Gastrocnemius medialis (tissue), 4 donors: ENCODE results near the gene MPP2. TPM values are rescaled to one million over a fixed set of nuclear protein-coding genes. Genes with fewer than 3 reads are reported as not detected.
"Not testable (repeated sequence)": the region's sequence is repeated elsewhere in the genome, so short reads cannot be mapped to it uniquely, and the experiment has no call there.

ENCODE experiments used
- ATAC-seq, 2 donors: fragments of 150-250 bp; one replicate each; pipeline ENCODE4 v1.9.1; 2016
- DNase-seq, 2 donors: peaks; one replicate each; pipeline ENCODE4 v3.0.0-alpha.2; 2019
- H3K27ac ChIP-seq, 4 donors: fragments of 200-600 bp; sonication (generic); 1 replicate in 1 of 4; 2 replicates in 3 of 4; pipeline ENCODE4 v1.5.1; 2016 to 2018; ENCODE audit warnings: mild to moderate bottlenecking in 2 of 4, moderate library complexity in 1 of 4
- H3K27me3 ChIP-seq, 3 donors: fragments of 200-600 bp; sonication (generic) in 2 of 3; 1 replicate in 1 of 3; 2 replicates in 2 of 3; pipeline versions ENCODE4 v1.5.1 to v1.6.0; 2016 to 2019; ENCODE audit warnings: mild to moderate bottlenecking in 1 of 3, moderate library complexity in 1 of 3
- H3K36me3 ChIP-seq, 2 donors: fragments of 200-600 bp; sonication (generic) in 1 of 2; one replicate each; pipeline ENCODE4 v1.5.1; 2017 to 2018
- H3K4me1 ChIP-seq, 2 donors: fragments of 200-600 bp; sonication (generic) in 1 of 2; one replicate each; pipeline ENCODE4 v1.5.1; 2016 to 2017; ENCODE audit warnings: mild to moderate bottlenecking in 2 of 2
- H3K4me3 ChIP-seq, 4 donors: fragments of 200-600 bp; sonication (generic) in 3 of 4; 1 replicate in 1 of 4; 2 replicates in 3 of 4; pipeline ENCODE4 v1.5.1; 2016 to 2019; ENCODE audit warnings: mild to moderate bottlenecking in 2 of 4
- H3K9me3 ChIP-seq, 3 donors: fragments of 200-600 bp; sonication (generic) in 2 of 3; 1 replicate in 1 of 3; 2 replicates in 2 of 3; pipeline ENCODE4 v1.5.1; 2016 to 2019
- CTCF ChIP-seq, 5 experiments: fragments of 450-650 bp in 3 of 5; fragments of 200-600 bp in 2 of 5; sonication (generic) in 2 of 5; IDR thresholded peaks in 4 of 5; conservative IDR thresholded peaks in 1 of 5; 1 replicate in 4 of 5; 2 replicates in 1 of 5; pipeline ENCODE4 v1.5.1; 2016 to 2019; ENCODE audit warnings: antibody characterized with exemption in 5 of 5, mild to moderate bottlenecking in 3 of 5, moderate library complexity in 3 of 5
- POLR2A ChIP-seq, 2 donors: fragments of 450-650 bp; IDR thresholded peaks; one replicate each; pipeline ENCODE4 v1.6.1; 2017; ENCODE audit warnings: antibody characterized with exemption in 2 of 2, mild to moderate bottlenecking in 2 of 2, moderate library complexity in 2 of 2
- in situ Hi-C, 4 donors: fragments of 200-750 bp; cut with MboI; loops; one replicate each; pipeline versions ENCODE4 v1.15.0 to v1.8.0; 2017; ENCODE audit warnings: low sequenced_read_pairs in 4 of 4
- intact Hi-C: fragments of 100-400 bp; cut with DNase I; formaldehyde crosslinking; loops from one replicate; pipeline ENCODE4 v1.15.1; 2023; ENCODE audit warnings: low total_unique reads
- total RNA-seq, 4 donors: library from RNA; depleted of rRNA; stranded (reverse); fragments of >200 nt; gene quantifications; one replicate each; pipeline versions ENCODE4 v1.1.0 to v1.2.3, GENCODE V29; 2016

MPP2 gene
- total RNA-seq, 4 donors from 2014 or later: 0.39 to 3.2 (median 2.0) TPM; not detected in 1

DNA sequence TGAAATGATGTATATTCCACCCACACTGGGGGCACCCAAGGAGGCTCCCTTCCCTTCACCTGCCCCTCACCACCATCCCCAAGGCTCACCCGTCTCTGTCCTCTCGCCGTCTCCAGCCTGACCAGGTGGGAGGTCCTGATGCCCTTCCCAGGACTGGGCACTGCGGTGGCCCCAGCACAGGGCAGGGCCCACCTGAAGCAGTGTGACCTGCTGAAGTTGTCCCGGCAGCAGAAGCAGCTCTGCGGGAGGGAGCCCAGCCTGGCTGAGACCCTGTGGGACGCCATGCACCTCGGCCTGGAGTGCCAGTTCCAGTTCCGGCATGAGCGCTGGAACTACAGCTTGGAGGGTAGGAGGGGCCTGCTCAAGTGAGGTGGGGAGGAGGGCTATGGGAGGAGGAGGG, 25.0 kb upstream of the MPP2 start:
- intact Hi-C loops: no loop called here
- TF ChIP-seq POLR2A (IDR thresholded peaks at IDR 0.05) (no peak), CTCF (IDR thresholded peaks at IDR 0.05 in 4 of 5, conservative IDR thresholded peaks at IDR 0.05 in 1 of 5) (no peak)
- H3K4me3 ChIP-seq: no peak overlapping the region
- H3K4me1 ChIP-seq: peaks cover 2 to 3% of the 10 kb centered on the region in 2 donors
- in situ Hi-C loops: no loop called here
- no peaks in the 10 kb centered on the region for H3K36me3 ChIP-seq
- DNase-seq (no peak), ATAC-seq (no peak)
- no peaks in the 10 kb centered on the region for H3K9me3 ChIP-seq
- H3K27me3 ChIP-seq: peaks cover 0 to 3% (median 0%) of the 10 kb centered on the region in 3 donors
- H3K27ac ChIP-seq: no peak overlapping the region

DNA sequence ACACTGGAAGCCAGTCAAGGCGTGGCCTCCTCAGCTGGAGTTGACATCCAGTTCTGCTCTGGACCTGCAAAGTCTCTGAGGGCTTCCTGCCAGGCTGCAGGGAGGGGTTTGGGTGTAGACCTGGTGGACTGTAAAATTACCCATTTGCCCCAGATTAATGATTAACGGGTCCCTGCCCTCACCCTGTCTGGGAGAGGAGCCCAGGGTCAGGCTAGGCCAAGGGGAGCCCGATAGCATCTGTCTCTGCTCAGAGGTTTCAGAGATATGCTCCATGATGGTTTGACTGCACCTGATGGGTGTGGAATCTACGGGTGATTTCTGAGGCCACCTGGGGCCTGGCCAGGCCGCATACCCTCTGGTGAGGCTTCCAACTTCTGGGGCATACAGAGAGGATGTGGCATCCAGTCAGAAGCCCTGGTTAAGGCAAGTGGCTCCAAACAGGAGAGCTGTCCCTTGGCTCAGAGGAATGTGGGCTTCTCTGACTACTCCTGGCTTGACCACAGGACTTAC, 23.8 kb upstream of the MPP2 start:
- Histone ChIP-seq H3K36me3 (no peaks in the 10 kb centered on the region), H3K27ac (no peak overlapping the region), H3K27me3 (peaks cover 0 to 10% (median 4%) of the 10 kb centered on the region in 3 donors), H3K4me3 (no peak overlapping the region), H3K4me1 (peaks cover 3 to 8% of the 10 kb centered on the region in 2 donors), H3K9me3 (no peaks in the 10 kb centered on the region)
- TF ChIP-seq POLR2A (IDR thresholded peaks at IDR 0.05) (no peak), CTCF (IDR thresholded peaks at IDR 0.05 in 4 of 5, conservative IDR thresholded peaks at IDR 0.05 in 1 of 5) (no peak)
- DNase-seq (no peak), ATAC-seq (no peak)
- in situ Hi-C loops: no loop called here
- intact Hi-C loops: no loop called here

- H3K27me3 ChIP-seq: peaks cover 0 to 17% (median 4%) of the 10 kb centered on the region in 3 donors
- ATAC-seq (no peak), DNase-seq (no peak)
- no peak overlapping the region for H3K27ac ChIP-seq
- no peaks in the 10 kb centered on the region for H3K36me3 ChIP-seq
- intact Hi-C loops: no loop called here
- H3K9me3 ChIP-seq: no peaks in the 10 kb centered on the region
- no peak overlapping the region for H3K4me3 ChIP-seq
- in situ Hi-C loops: no loop called here
- peaks cover 3 to 8% of the 10 kb centered on the region in 2 donors for H3K4me1 ChIP-seq
- TF ChIP-seq POLR2A (IDR thresholded peaks at IDR 0.05): no peak
- no peak for TF ChIP-seq CTCF (IDR thresholded peaks at IDR 0.05 in 4 of 5, conservative IDR thresholded peaks at IDR 0.05 in 1 of 5)
Measured at GRCh38 chr17:43928609-43929008, 21.3 kb upstream of the MPP2 start.

- Histone ChIP-seq H3K27ac (peak overlapping the region in 3 of 4 donors; percentile 49 to 73 (median 62)), H3K4me3 (peak overlapping the region in 3 of 4 donors; percentile 44 to 60 (median 55)), H3K27me3 (peaks cover 0 to 17% (median 4%) of the 10 kb centered on the region in 3 donors)
- H3K4me1 ChIP-seq, DNase-seq, H3K9me3 ChIP-seq, in situ Hi-C loops, intact Hi-C loops, H3K36me3 ChIP-seq: not testable (repeated sequence)
- ATAC-seq: peak; percentile 21 to 38
Measured at GRCh38 chr17:43927929-43928328, 20.6 kb upstream of the MPP2 start.

- H3K9me3 ChIP-seq: no peaks in the 10 kb centered on the region
- peak overlapping the region; percentile 47 to 73 (median 56) for H3K27ac ChIP-seq
- peaks cover 3 to 8% of the 10 kb centered on the region in 2 donors for H3K4me1 ChIP-seq
- TF ChIP-seq POLR2A (IDR thresholded peaks at IDR 0.05) (no peak), CTCF (IDR thresholded peaks at IDR 0.05 in 4 of 5, conservative IDR thresholded peaks at IDR 0.05 in 1 of 5) (no peak)
- H3K36me3 ChIP-seq: no peaks in the 10 kb centered on the region
- H3K27me3 ChIP-seq: peaks cover 0 to 17% (median 4%) of the 10 kb centered on the region in 3 donors
- DNase-seq: peak; percentile 28 to 47
- peak; percentile 95 for ATAC-seq
- H3K4me3 ChIP-seq: peak overlapping the region; percentile 44 to 60 (median 50)
- in situ Hi-C loops (no loop called here), intact Hi-C loops (no loop called here)
Measured at GRCh38 chr17:43927060-43927864, 19.9 kb upstream of the MPP2 start.
